Vagina (tissue), 2 donors: ENCODE measurements around the gene MFNG. TPM values are rescaled to one million over a fixed set of nuclear protein-coding genes. Genes with fewer than 3 reads are reported as not detected.

Source experiments
- DNase-seq, 2 donors: peaks; one replicate each; pipeline ENCODE4 v3.0.0-alpha.2; 2017; ENCODE audit errors: extremely low spot score in 2 of 2
- H3K27ac ChIP-seq: fragments of 200-600 bp; sonication (generic); one replicate; pipeline ENCODE4 v1.5.1; 2019
- H3K27me3 ChIP-seq: fragments of 200-600 bp; sonication (generic); one replicate; pipeline ENCODE4 v1.5.1; 2019
- H3K36me3 ChIP-seq, 2 donors: fragments of 200-600 bp; sonication (generic); one replicate each; pipeline ENCODE4 v1.5.1; 2017 to 2019
- H3K4me1 ChIP-seq: fragments of 200-600 bp; sonication (generic); one replicate; pipeline ENCODE4 v1.5.1; 2019
- H3K4me3 ChIP-seq, 2 donors: fragments of 200-600 bp; sonication (generic); 1 replicate in 1 of 2; 2 replicates in 1 of 2; pipeline ENCODE4 v1.5.1; 2016 to 2019
- H3K9me3 ChIP-seq: fragments of 200-600 bp; sonication (generic); one replicate; pipeline ENCODE4 v1.5.1; 2019
- POLR2A ChIP-seq, 2 donors: fragments of 450-650 bp; IDR thresholded peaks; one replicate each; pipeline ENCODE4 v1.6.1; 2017; ENCODE audit warnings: antibody characterized with exemption in 2 of 2, mild to moderate bottlenecking in 2 of 2, moderate library complexity in 2 of 2
- POLR2AphosphoS5 ChIP-seq, 2 donors: sonication (generic); formaldehyde crosslinking; IDR thresholded peaks; one replicate each; pipeline ENCODE4 v1.9.0; 2017; ENCODE audit warnings: antibody characterized with exemption in 2 of 2, mild to moderate bottlenecking in 2 of 2, low read depth in 1 of 2; ENCODE audit not compliant: insufficient read depth in 1 of 2
- intact Hi-C: fragments of 100-400 bp; cut with DNase I; formaldehyde crosslinking; loops from one replicate; pipeline ENCODE4 v1.15.1; 2023
- total RNA-seq: library from RNA; depleted of rRNA; stranded (reverse); fragments of >200 nt; gene quantifications from one replicate; pipeline ENCODE4 v1.2.3, GENCODE V29; 2016
- TF ChIP-seq, protein P1 (sequence below), 3 experiments: fragments of 450-650 bp in 2 of 3; fragments of 200-600 bp in 1 of 3; sonication (generic) in 1 of 3; IDR thresholded peaks; one replicate each; pipeline ENCODE4 v1.5.1; 2017 to 2019; ENCODE audit warnings: antibody characterized with exemption in 3 of 3, mild to moderate bottlenecking in 2 of 3, moderate library complexity in 2 of 3

MFNG gene
- total RNA-seq, 1 donor from 2014 or later, result 15.2 TPM

DNA sequence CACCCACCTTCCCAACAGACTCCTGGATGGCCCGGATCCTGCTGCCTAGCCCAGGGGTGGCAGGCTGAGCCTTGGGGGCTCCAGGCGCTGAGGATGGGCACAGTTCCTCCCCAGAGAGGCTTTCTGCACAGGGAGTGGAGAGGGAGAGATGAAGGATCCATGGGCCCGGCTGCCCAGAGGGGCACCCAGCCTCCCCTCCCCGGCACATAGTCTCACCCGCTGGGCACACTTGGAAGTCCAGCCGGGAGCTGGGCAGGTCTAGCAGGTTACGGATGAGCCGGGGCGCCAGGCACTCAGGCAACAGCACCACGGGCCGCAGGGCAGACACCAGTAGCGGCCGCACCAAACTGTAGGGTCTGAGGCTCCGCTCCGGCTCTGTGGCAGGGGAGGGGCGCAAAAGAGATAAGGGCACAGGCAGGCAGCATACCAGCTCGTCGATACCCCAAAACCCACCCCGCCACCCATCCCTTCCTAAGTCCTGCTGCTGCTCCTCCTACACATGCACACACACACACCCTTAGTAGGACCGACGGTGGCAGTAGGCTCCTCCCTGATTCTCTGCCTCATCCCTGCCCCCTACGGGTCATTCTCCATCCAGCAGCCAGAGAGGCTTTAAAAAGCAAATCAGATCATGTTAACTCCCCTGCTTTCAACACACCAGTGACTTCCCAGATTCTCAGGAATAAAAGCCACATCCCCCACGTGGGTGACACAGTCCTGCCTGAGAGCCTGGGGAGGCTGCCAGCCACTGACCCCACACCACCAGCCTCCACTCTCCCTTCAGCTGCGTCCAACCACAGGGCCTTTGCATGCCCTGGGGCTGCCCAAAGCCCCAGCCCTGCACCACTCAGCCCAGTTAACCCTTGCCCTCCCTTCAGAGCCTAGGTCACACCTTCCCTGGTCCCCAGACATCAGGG lies 6.5 kb upstream of the MFNG start:
- Histone ChIP-seq H3K4me1 (no peaks in the 10 kb centered on the region), H3K9me3 (no peaks in the 10 kb centered on the region), H3K27ac (no peak overlapping the region), H3K4me3 (no peak overlapping the region), H3K27me3 (no peaks in the 10 kb centered on the region), H3K36me3 (no peaks in the 10 kb centered on the region)
- TF ChIP-seq, protein P1, sequence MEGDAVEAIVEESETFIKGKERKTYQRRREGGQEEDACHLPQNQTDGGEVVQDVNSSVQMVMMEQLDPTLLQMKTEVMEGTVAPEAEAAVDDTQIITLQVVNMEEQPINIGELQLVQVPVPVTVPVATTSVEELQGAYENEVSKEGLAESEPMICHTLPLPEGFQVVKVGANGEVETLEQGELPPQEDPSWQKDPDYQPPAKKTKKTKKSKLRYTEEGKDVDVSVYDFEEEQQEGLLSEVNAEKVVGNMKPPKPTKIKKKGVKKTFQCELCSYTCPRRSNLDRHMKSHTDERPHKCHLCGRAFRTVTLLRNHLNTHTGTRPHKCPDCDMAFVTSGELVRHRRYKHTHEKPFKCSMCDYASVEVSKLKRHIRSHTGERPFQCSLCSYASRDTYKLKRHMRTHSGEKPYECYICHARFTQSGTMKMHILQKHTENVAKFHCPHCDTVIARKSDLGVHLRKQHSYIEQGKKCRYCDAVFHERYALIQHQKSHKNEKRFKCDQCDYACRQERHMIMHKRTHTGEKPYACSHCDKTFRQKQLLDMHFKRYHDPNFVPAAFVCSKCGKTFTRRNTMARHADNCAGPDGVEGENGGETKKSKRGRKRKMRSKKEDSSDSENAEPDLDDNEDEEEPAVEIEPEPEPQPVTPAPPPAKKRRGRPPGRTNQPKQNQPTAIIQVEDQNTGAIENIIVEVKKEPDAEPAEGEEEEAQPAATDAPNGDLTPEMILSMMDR (IDR thresholded peaks at IDR 0.05), result no peak
- TF ChIP-seq POLR2A (IDR thresholded peaks at IDR 0.05) (no peak), POLR2AphosphoS5 (IDR thresholded peaks at IDR 0.05; ENCODE audit: insufficient read depth in 1 of 2, low read depth in 1 of 2) (no peak)
- DNase-seq, result no peak
- intact Hi-C loops, result no loop called here

DNA sequence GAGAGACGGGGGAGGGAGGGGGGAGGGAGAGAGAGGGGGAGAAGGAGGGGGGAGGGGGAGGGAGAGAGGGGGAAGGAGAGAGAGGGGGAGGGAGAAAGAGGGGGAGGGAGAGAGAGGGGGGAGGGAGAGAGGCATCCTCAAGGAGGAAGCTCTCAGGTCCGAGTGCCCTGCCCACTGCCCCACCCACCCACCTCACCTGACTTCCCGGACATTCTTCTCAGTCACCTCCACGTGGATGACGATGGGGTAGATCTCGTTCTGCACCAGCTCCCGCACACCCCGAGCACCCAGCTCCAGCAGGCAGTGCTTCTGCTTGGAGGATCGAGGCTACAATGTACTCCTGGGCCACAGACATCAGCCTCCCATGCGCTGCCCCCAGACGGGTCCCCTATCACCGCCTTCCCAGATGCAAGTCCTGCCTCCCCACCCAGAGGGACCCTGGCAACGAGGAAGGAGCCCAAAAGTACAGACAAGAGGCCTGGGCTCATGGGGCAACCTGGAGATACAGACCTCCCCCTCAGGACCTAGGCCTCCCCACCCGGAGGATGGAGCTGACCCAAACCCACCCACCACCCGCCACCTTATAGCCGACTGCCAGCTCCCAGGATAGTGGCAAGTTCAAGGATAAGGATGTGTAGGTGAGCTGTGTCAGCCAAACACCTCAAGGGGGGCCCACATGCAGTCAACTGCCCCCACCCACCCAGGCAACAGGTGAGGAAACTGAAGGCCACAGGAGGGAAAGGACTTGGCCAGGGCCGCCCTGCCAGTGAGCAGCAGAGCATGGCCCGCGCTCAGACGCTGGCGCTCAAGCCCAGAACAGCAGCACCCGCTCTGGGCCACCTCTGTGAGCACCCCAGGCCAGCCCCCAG lies 5.6 kb upstream of the MFNG start:
- intact Hi-C loops, result no loop called here
- H3K9me3 ChIP-seq, result no peaks in the 10 kb centered on the region
- no peaks in the 10 kb centered on the region for H3K36me3 ChIP-seq
- no peak for TF ChIP-seq POLR2A (IDR thresholded peaks at IDR 0.05)
- TF ChIP-seq, protein P1 (IDR thresholded peaks at IDR 0.05), result no peak
- TF ChIP-seq POLR2AphosphoS5 (IDR thresholded peaks at IDR 0.05; ENCODE audit: insufficient read depth in 1 of 2, low read depth in 1 of 2), result no peak
- H3K27me3 ChIP-seq, result no peaks in the 10 kb centered on the region
- no peak for DNase-seq
- no peak overlapping the region for H3K4me3 ChIP-seq
- H3K4me1 ChIP-seq, result peaks cover 2% of the 10 kb centered on the region
- H3K27ac ChIP-seq, result no peak overlapping the region

DNA sequence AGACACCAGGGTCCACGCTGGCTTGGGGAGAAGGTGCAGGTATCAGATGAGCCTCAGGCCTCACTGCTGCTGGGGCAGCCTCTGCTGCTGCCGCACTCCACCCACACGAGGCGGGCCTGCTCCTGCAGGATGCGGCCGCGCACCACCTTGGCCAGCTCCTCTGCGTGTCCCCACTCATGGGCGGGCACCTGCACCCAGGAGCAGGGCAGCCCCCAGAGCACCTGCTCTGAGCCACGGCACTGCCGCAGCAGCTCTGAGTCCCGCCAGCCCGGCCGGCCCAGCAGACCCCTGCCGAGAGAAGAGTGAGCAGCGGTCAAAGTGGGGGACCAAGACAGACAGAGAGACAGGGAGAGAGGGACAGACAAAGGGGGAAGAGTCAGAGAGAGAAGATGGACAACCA lies 4.9 kb upstream of the MFNG start:
- TF ChIP-seq POLR2A (IDR thresholded peaks at IDR 0.05), result no peak
- TF ChIP-seq, protein P1 (IDR thresholded peaks at IDR 0.05), result no peak
- no peak for TF ChIP-seq POLR2AphosphoS5 (IDR thresholded peaks at IDR 0.05; ENCODE audit: insufficient read depth in 1 of 2, low read depth in 1 of 2)
- no peak overlapping the region for H3K4me3 ChIP-seq
- H3K9me3 ChIP-seq, result no peaks in the 10 kb centered on the region
- H3K27ac ChIP-seq, result no peak overlapping the region
- peaks cover 9% of the 10 kb centered on the region for H3K4me1 ChIP-seq
- DNase-seq, result no peak
- intact Hi-C loops, result no loop called here
- no peaks in the 10 kb centered on the region for H3K36me3 ChIP-seq
- no peaks in the 10 kb centered on the region for H3K27me3 ChIP-seq

DNA sequence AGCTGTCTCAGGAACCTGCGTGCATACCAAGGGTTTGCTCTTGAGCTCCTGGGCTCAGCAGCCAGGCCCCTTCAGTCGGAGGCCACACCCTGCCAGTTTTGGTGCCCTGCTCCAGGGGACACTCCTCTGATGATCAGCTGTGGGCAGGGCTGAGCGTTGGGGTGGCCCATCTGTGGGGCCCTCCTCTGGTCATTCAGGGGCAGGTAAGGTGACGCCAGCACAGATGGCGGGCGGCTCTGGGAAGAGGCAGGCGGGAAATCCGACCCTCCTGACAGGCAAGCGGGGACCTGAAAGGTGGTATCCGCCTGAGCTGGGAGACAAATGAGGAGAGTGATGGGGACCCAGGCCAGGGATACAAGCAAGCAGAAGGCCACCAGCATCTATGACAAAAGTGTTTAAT lies 3.8 kb upstream of the MFNG start:
- Histone ChIP-seq H3K27me3 (no peaks in the 10 kb centered on the region), H3K4me3 (no peak overlapping the region), H3K4me1 (peaks cover 11% of the 10 kb centered on the region), H3K36me3 (no peaks in the 10 kb centered on the region), H3K27ac (no peak overlapping the region), H3K9me3 (no peaks in the 10 kb centered on the region)
- no peak for DNase-seq
- intact Hi-C loops, result no loop called here
- TF ChIP-seq POLR2A (IDR thresholded peaks at IDR 0.05) (no peak), POLR2AphosphoS5 (IDR thresholded peaks at IDR 0.05; ENCODE audit: insufficient read depth in 1 of 2, low read depth in 1 of 2) (no peak)
- TF ChIP-seq, protein P1 (IDR thresholded peaks at IDR 0.05), result no peak
